ENCODE results near the gene VPS16. TPM values are rescaled to one million over a fixed set of nuclear protein-coding genes. Genes with fewer than 3 reads are reported as not detected.

The VPS16 gene
- polyA plus RNA-seq (2013, experiment 1 of 2; ENCODE audit: insufficient read length) = 34.9 TPM
- 32.6 TPM for polyA plus RNA-seq (2013, experiment 2 of 2; ENCODE audit: insufficient read length)

- DNase-seq = peak; percentile 87
Observed at GRCh38 chr20:2840138-2840966, at the start of gene VPS16, which contains the start of gene PCED1A. VPS16 (plus strand) TSS chr20:2840745; CDS start chr20:2840775, 30 bp downstream. PCED1A (minus strand) TSS chr20:2840655; CDS start chr20:2839912, 743 bp downstream.

DNA sequence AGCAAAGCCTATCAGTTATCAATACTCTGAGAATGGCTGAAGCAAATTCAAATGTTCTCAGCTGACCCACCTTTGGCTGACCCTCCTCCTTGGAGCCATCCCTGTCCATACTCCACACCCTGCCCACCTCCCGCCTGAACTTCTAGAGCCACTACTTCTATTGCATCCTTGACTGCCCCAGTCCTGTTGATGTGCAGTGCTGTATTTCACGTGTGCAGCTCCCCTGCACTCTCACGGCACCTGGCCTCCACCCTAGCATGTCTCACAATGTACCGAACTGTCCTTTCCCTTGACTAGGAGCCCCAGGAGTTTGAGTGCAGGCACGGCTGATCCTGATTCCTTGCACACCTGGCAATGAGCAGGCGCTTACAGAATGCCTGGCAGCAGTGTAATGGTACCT is 47.1 kb upstream of the VPS16 start:
- no peak for DNase-seq

- no peak for DNase-seq
Observed at GRCh38 chr20:2794202-2794748, 46.3 kb upstream of the VPS16 start.

- no peak for DNase-seq
Observed at GRCh38 chr20:2794866-2795447, 45.6 kb upstream of the VPS16 start.

DNA sequence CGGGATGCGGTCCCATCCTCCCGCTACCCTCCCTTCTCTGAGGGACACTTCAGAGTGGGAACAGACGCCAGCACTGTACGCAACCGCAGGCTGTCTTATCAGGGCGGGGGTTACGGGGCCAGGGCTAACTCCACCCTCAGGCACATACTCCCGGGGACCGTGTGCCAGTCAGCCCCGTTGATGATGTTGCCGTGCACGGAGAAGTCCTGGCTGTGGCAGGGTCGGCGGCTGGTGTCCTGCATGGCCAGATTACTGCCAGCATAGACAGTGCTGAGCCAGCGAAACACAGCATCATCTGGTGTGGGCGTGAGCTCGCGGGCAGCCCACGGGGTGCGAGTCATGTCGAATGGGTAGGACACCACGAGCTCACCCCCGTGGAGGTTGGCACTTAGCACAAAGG is 45.1 kb upstream of the VPS16 start:
- no peak for DNase-seq

- no peak for DNase-seq
Observed at GRCh38 chr20:2796011-2796660, 44.4 kb upstream of the VPS16 start.

- no peak for DNase-seq
Observed at GRCh38 chr20:2797136-2797983, 43.2 kb upstream of the VPS16 start.

- DNase-seq = no peak
Observed at GRCh38 chr20:2798095-2798805, 42.3 kb upstream of the VPS16 start.

DNA sequence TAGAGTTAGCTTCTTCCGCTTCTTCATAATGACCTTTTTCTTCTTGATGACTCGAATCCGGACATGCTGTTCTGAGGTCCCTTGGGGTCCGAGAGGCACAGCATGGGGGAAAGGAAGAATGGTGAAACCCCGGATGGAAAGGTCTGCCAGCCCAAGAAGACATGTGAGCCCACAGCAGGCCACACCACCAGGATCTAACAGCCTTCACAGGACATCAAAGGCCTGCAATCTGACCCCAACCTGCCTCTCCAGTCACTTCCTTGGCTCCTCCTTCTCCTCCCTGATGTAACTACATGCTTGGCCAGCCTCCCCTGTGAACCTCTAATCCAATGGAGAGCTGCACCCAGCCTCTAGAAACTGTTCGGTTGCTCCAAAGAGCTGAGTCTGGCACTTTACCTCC is 41.7 kb upstream of the VPS16 start:
- DNase-seq = no peak

DNA sequence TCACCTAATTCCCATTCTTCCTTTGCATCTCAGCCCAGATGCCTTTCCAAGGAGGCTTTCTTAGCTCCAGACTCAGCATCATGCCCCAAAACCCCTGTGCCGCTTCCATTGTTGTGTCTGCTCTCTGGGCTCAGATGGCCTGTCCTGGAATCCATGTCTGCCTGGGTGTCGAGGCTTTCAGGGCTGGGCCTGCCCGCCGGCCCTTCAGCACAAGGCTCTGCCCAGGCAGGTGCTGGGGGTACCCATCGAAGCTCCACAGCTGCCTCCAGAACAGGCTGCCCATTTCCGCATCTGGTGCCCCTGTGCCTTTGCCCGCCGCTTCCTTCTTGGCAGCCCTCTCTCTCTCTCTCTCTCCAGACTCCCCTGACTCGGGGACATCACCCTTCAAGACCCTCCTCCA is 41.3 kb upstream of the VPS16 start:
- DNase-seq = no peak

GRCh38 chr20:2799688-2800520 is 40.6 kb upstream of the VPS16 start:
- no peak for DNase-seq

DNA sequence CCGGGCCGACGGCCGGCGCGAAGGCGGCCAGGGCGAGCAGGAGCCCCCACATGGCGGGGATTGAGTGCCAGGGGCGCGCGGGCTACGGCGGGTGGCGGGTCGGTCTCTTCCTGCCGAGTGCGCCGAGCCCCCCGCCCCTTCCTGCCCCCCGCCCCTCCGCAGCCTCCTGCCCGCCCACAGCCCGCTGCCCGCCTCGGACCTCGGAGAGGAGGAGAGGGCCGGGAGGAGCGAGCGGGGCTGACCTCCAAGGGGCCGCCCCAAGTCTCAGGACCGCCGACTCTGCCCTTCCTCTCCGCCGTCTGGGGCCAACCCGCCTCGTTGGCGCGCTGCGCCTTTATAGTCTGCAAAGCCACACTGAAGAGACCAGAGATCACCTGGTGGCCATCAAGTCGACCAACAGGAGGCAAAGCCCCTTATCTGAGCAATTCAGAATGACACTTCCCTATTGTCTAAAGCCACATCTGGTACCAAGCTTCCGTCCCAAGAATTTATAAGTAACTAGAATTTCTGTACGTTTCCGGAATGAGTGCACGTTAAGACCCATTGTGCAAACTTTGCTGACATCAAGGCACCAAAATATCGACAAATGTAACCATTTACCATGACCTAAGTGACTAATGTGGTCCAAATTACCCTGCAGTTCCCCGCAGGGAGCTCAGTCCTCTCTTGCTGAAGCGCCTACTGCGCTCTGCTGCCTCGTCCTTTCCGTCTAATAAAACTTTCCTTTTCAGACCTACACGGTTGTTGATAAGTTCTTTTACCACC is 39.8 kb upstream of the VPS16 start, which contains the start of gene CPXM1:
Gene CPXM1 (minus strand): TSS at position 107 of the 765 bp plus-strand sequence. CDS start 55 bp downstream, at position 52.
- no peak for DNase-seq

DNA sequence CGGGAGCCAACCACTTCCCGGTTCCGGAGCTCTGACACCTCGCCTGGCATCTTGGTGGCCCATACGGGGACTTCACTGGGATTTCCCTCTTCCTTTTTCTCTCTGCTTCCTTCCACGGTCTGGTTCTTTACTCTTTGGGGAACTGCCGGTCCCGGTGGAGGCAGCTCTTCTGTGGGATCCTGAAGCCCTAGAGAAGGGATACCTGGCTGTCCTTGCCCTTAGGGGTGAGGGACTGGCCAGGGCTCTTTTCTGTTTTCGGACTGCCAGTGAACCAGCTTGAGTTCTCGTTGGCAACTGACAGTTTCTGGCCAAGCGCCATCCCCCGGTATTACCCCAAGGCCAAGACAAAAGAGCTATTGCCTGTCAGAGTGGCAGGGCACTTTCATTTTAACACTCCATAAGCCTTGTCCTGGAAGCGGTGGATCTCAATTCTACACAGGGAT is 39.2 kb upstream of the VPS16 start:
- no peak for DNase-seq

DNA sequence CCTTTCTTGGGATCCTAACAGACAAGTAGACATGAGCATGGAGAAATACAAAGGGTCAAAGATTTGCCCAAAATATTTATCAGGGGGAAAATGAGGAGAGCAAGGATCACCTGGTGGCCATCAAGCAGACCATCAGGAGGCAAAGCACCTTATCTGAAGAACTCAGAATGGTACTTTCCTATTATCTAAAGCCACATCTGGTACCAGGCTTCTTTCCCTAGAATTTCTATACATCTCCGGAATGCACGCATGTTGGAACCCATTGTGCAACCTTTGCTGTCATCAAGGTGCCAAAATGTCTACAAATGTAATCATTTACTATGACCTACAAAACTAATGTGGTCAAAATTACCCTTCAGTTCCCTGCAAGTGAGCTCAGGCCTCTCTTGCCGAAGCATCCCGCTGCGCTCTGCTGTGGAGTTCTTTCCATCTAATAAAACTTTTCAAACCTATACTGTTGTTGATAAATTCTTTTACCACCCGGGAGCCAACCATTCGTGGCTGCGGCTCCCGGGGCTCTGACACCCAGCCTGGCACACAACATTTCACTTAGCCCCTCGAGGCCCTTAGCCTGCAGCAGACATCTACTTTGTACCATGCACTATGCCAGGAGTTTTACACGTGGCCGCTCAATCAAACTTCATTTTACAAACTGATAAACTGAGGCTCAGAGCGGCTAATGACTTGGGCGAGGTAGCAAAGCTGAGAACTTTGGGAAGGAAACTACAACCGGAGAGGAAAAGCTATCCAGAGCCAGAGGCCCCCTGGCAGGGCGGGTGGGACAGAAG is 36.3 kb upstream of the VPS16 start:
- DNase-seq = no peak

- DNase-seq = no peak
Observed at GRCh38 chr20:2804852-2805688, 35.5 kb upstream of the VPS16 start.

GRCh38 chr20:2805689-2806350 is 34.7 kb upstream of the VPS16 start:
- DNase-seq = no peak

DNA sequence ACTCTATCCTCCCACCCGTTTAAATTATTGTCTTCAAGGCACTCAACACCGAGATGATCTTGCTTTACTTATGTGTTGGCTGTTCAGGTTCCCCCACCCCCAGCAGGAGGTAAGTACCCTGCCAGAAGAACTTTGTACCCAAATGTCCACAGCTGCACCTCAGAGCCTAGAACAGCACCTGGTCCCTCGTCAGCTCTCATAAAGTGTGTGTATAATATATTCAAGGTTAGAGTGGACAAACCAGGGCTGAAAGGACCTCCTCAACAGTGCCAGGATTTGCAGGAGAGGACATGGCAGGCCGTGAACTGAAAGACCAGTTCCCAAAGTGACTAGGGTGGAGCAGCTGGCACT is 34.2 kb upstream of the VPS16 start:
- DNase-seq = no peak

All from fibroblast of skin of back (primary cell).